Panc1 (cell line): Measurements from ENCODE around the gene UBE2Q1. TPM values are rescaled to one million over a fixed set of nuclear protein-coding genes. Genes with fewer than 3 reads are reported as not detected.

Experiments
- ATAC-seq: fragments of 200-7000 bp; cut with Tn5 transposase; 2 replicates; pipeline ENCODE4 v1.9.1; 2020; ENCODE audit warnings: mild to moderate bottlenecking, moderate library complexity
- BruUV-seq: library from RNA; stranded (reverse); fragments of 400-500 nt; replicated peaks from 2 replicates; lab custom pipeline; 2021; lab: Mats Ljungman, UMichigan
- CTCF ChIA-PET: fragments of 300-600 bp; sonication (Branson Sonifier 250); formaldehyde crosslinking; loops from one replicate; lab custom pipeline; 2022; ENCODE audit warnings: antibody characterized with exemption; lab: Charles Lee
- POLR2A ChIA-PET: fragments of 300-600 bp; sonication (Branson Sonifier 250); formaldehyde crosslinking; loops from one replicate; lab custom pipeline; 2022; ENCODE audit warnings: antibody characterized with exemption; lab: Charles Lee
- DNase-seq: peaks from one replicate; pipeline ENCODE4 v3.0.0-alpha.2; 2010; ENCODE audit warnings: low read depth, low spot score
- H3K27ac ChIP-seq: 2 replicates; pipeline ENCODE4 v1.5.1; 2011; ENCODE audit warnings: mild to moderate bottlenecking, low read length, inconsistent platforms
- H3K27me3 ChIP-seq: fragments of 200-500 bp; sonication (Bioruptor generic); 2 replicates; pipeline ENCODE4 v1.6.0; 2014; ENCODE audit warnings: low read length, inconsistent platforms; ENCODE audit not compliant: control insufficient read depth, insufficient read depth
- H3K36me3 ChIP-seq: fragments of 200-500 bp; sonication (Bioruptor generic); 2 replicates; pipeline ENCODE4 v1.5.1; 2014; ENCODE audit warnings: inconsistent platforms, mild to moderate bottlenecking, low read length, moderate library complexity; ENCODE audit not compliant: control insufficient read depth, insufficient read depth
- H3K4me1 ChIP-seq: 2 replicates; pipeline ENCODE4 v1.5.1; 2011; ENCODE audit warnings: inconsistent platforms, mild to moderate bottlenecking, low read length, moderate library complexity; ENCODE audit not compliant: control insufficient read depth, insufficient read depth
- H3K4me3 ChIP-seq, 2 experiments: 2 replicates each; pipeline ENCODE4 v1.5.1; 2011 to 2012; ENCODE audit warnings: low read depth in 2 of 2, low read length in 2 of 2, mild to moderate bottlenecking in 2 of 2, inconsistent platforms in 1 of 2, moderate library complexity in 1 of 2
- H3K9me3 ChIP-seq: fragments of 200-500 bp; sonication (Bioruptor generic); 2 replicates; pipeline ENCODE4 v1.5.1; 2014; ENCODE audit warnings: low read depth, mild to moderate bottlenecking, inconsistent platforms, low read length, moderate library complexity; ENCODE audit not compliant: control insufficient read depth, insufficient read depth
- CTCF ChIP-seq: fragments of 450-650 bp; IDR thresholded peaks from 2 replicates; pipeline ENCODE4 v1.5.1; 2017; ENCODE audit warnings: mild to moderate bottlenecking
- POLR2AphosphoS5 ChIP-seq: IDR thresholded peaks from 2 replicates; pipeline ENCODE4 v1.6.1; 2012; ENCODE audit warnings: mild to moderate bottlenecking, low read depth, low read length, moderate library complexity
- SIN3A ChIP-seq: IDR thresholded peaks from 2 replicates; pipeline ENCODE4 v1.6.1; 2012; ENCODE audit warnings: low read depth, mild to moderate bottlenecking, low read length, moderate library complexity, borderline replicate concordance; ENCODE audit not compliant: insufficient read depth
- TCF7L2 ChIP-seq: IDR thresholded peaks from 2 replicates; pipeline ENCODE4 v1.6.1; 2011; ENCODE audit warnings: mild to moderate bottlenecking, low read depth, low read length, inconsistent platforms
- in situ Hi-C: cut with HindIII; loops from 2 replicates; pipeline ENCODE4 v1.10.0; 2016; ENCODE audit warnings: low sequenced_read_pairs, low pct_unique_long_range_greater_than_20kb
- intact Hi-C: fragments of 100-400 bp; cut with micrococcal nuclease; formaldehyde crosslinking; loops from one replicate; pipeline ENCODE4 v1.10.0; 2022; ENCODE audit not compliant: unreplicated experiment
- total RNA-seq: library from RNA; stranded (reverse); gene quantifications from one replicate; pipeline ENCODE4 v1.2.1, GENCODE V29; 2021; ENCODE audit not compliant: unreplicated experiment
- TF ChIP-seq, protein P1 (sequence below), 2 experiments: IDR thresholded peaks; 2 replicates each; pipeline ENCODE4 v1.6.1; 2011 to 2012; ENCODE audit warnings: low read depth in 2 of 2, control low read depth in 1 of 2, low read length in 1 of 2, mild to moderate bottlenecking in 1 of 2, moderate library complexity in 1 of 2; ENCODE audit not compliant: insufficient read depth in 1 of 2

Gene UBE2Q1
- total RNA-seq, 1 experiment from 2014 or later: 96.0 TPM

DNA sequence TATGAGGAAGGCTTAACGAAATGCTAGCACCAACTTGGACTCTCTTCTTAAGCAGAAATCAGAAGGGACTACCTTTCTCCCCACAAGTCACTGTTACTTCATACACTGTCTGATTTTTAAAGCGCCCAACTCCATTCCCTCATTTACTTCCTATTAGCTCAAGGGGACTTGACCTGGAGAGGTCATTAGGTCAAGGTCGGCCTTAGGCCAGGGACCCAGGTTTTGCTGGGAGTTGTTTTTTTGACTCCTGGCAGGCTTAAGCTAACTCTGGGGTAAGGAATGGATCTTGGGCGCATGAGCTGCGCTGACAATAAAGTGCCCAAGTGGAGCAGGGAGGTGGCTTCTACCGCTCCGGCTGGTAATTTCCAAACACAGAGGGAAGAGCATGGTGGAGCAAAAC, 32.7 kb upstream of the UBE2Q1 start:
- in situ Hi-C loops: no loop called here
- DNase-seq: no peak
- Histone ChIP-seq H3K4me3 (no peak overlapping the region), H3K4me1 (no peaks in the 10 kb centered on the region; the same call in 1 of the 2 replicates), H3K36me3 (peaks cover 39% of the 10 kb centered on the region), H3K27me3 (no peaks in the 10 kb centered on the region), H3K27ac (no peak overlapping the region), H3K9me3 (no peaks in the 10 kb centered on the region)
- CTCF ChIA-PET: no interaction called here
- TF ChIP-seq SIN3A (no peak), CTCF (no peak), TCF7L2 (no peak), POLR2AphosphoS5 (no peak)
- TF ChIP-seq, protein P1, sequence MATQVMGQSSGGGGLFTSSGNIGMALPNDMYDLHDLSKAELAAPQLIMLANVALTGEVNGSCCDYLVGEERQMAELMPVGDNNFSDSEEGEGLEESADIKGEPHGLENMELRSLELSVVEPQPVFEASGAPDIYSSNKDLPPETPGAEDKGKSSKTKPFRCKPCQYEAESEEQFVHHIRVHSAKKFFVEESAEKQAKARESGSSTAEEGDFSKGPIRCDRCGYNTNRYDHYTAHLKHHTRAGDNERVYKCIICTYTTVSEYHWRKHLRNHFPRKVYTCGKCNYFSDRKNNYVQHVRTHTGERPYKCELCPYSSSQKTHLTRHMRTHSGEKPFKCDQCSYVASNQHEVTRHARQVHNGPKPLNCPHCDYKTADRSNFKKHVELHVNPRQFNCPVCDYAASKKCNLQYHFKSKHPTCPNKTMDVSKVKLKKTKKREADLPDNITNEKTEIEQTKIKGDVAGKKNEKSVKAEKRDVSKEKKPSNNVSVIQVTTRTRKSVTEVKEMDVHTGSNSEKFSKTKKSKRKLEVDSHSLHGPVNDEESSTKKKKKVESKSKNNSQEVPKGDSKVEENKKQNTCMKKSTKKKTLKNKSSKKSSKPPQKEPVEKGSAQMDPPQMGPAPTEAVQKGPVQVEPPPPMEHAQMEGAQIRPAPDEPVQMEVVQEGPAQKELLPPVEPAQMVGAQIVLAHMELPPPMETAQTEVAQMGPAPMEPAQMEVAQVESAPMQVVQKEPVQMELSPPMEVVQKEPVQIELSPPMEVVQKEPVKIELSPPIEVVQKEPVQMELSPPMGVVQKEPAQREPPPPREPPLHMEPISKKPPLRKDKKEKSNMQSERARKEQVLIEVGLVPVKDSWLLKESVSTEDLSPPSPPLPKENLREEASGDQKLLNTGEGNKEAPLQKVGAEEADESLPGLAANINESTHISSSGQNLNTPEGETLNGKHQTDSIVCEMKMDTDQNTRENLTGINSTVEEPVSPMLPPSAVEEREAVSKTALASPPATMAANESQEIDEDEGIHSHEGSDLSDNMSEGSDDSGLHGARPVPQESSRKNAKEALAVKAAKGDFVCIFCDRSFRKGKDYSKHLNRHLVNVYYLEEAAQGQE (IDR thresholded peaks at IDR 0.05; ENCODE audit: insufficient read depth in 1 of 2, low read depth in 2 of 2, low read length in 1 of 2): no peak
- no TSS peak for BruUV-seq
- no peak for ATAC-seq
- POLR2A ChIA-PET: no interaction called here
- intact Hi-C loops: no loop called here

DNA sequence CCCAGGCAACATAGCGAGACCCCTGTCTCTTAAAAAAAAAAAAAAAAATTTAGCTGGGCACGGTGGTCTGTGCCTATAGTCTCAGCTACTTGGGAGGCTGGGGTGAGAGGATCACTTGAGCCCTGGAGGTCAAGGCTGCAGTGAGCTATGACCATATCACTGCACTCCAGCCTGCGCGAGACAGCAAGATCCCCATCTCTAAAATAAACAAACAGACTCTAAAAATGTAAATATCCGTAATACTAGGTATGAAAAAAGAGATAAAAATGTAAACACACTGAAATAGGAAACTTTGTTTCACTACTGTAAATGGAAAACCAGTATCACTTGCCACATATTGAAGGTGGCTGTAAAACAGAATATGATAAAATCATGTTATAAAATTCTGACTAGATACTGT, 32.3 kb upstream of the UBE2Q1 start:
- TF ChIP-seq POLR2AphosphoS5 (no peak), SIN3A (no peak), CTCF (no peak), TCF7L2 (no peak)
- TF ChIP-seq, protein P1 (IDR thresholded peaks at IDR 0.05; ENCODE audit: insufficient read depth in 1 of 2, low read depth in 2 of 2, low read length in 1 of 2): no peak
- BruUV-seq: no TSS peak

More for the DNA sequence above, 32.3 kb upstream of the UBE2Q1 start:
- H3K4me3 ChIP-seq: no peak overlapping the region
- H3K27ac ChIP-seq: no peak overlapping the region
- intact Hi-C loops: no loop called here
- no peaks in the 10 kb centered on the region for H3K27me3 ChIP-seq
- H3K4me1 ChIP-seq: no peaks in the 10 kb centered on the region; the same call in 1 of the 2 replicates
- ChIA-PET POLR2A (interaction anchor here (0.6 kb wide), 1 partner anchor 10 kb away, joined by 4 read pairs; no protein-coding TSS in a partner anchor), CTCF (no interaction called here)
- H3K9me3 ChIP-seq: no peaks in the 10 kb centered on the region
- DNase-seq: no peak
- peaks cover 42% of the 10 kb centered on the region for H3K36me3 ChIP-seq
- no peak for ATAC-seq
- in situ Hi-C loops: no loop called here
